ENCODE data around the gene P4HB.
A peak's percentile ranks its signal among the peaks of the same experiment; 100 is the strongest.

P4HB gene

GRCh38 chr17:81895400-81895799 lies 35.1 kb upstream of the P4HB start:
- no peak for DNase-seq

GRCh38 chr17:81891303-81891552 lies 30.9 kb upstream of the P4HB start:
- DNase-seq: no peak

GRCh38 chr17:81890447-81891302 lies 30.3 kb upstream of the P4HB start:
- DNase-seq: no peak

GRCh38 chr17:81889602-81890001 lies 29.3 kb upstream of the P4HB start:
- no peak for DNase-seq

- DNase-seq: no peak
These were observed 28.8 kb upstream of the P4HB start for GRCh38 chr17:81888988-81889595.

GRCh38 chr17:81888105-81888987 lies 28.0 kb upstream of the P4HB start:
- DNase-seq: no peak

- no peak for DNase-seq
These were observed 25.7 kb upstream of the P4HB start for GRCh38 chr17:81885869-81886548.

- DNase-seq: no peak
These were observed 25.1 kb upstream of the P4HB start for GRCh38 chr17:81885454-81885853.

- DNase-seq: no peak
These were observed 24.6 kb upstream of the P4HB start for GRCh38 chr17:81884968-81885367.

GRCh38 chr17:81884520-81884919 lies 24.2 kb upstream of the P4HB start:
- no peak for DNase-seq

GRCh38 chr17:81879121-81879520 lies 18.8 kb upstream of the P4HB start:
- no peak for DNase-seq

GRCh38 chr17:81878294-81878693 lies 18.0 kb upstream of the P4HB start:
- no peak for DNase-seq

- DNase-seq: no peak
These were observed 17.2 kb upstream of the P4HB start for GRCh38 chr17:81877569-81877968.

GRCh38 chr17:81871387-81872230 lies 11.3 kb upstream of the P4HB start:
- peak; percentile 77 to 78 for DNase-seq

- no peak for DNase-seq
These were observed 10.6 kb upstream of the P4HB start, which contains the start of gene ARHGDIA for GRCh38 chr17:81870981-81871386. ARHGDIA (minus strand) TSS chr17:81871337; CDS start chr17:81869930, 1,407 bp downstream.

GRCh38 chr17:81870131-81870980 lies 10.0 kb upstream of the P4HB start:
- DNase-seq: no peak

- no peak for DNase-seq
These were observed 9.1 kb upstream of the P4HB start for GRCh38 chr17:81869221-81870130.

GRCh38 chr17:81868674-81869220 lies 8.4 kb upstream of the P4HB start:
- DNase-seq: no peak

- DNase-seq: no peak
These were observed 7.8 kb upstream of the P4HB start for GRCh38 chr17:81867991-81868673.
